Testis (tissue), 3 donors: ENCODE data around the gene DHCR7. TPM values are rescaled to one million over a fixed set of nuclear protein-coding genes. Genes with fewer than 3 reads are reported as not detected.

Source experiments
- DNase-seq: peaks from one replicate; pipeline ENCODE4 v3.0.0-alpha.2; 2019
- H3K27ac ChIP-seq, 2 donors: fragments of 200-600 bp; sonication (generic); one replicate each; pipeline ENCODE4 v1.5.1; 2019
- H3K27me3 ChIP-seq: fragments of 200-600 bp; sonication (generic); one replicate; pipeline ENCODE4 v1.5.1; 2019
- H3K36me3 ChIP-seq: fragments of 200-600 bp; sonication (generic); one replicate; pipeline ENCODE4 v1.5.1; 2017; ENCODE audit warnings: low read depth; ENCODE audit errors: missing control alignments
- H3K4me1 ChIP-seq: fragments of 200-600 bp; sonication (generic); one replicate; pipeline ENCODE4 v1.5.1; 2019
- H3K4me3 ChIP-seq, 2 donors: fragments of 200-600 bp; sonication (generic); one replicate each; pipeline ENCODE4 v1.5.1; 2017 to 2019
- H3K9me3 ChIP-seq: fragments of 200-600 bp; sonication (generic); one replicate; pipeline ENCODE4 v1.5.1; 2017
- POLR2A ChIP-seq: fragments of 450-650 bp; IDR thresholded peaks from one replicate; pipeline ENCODE4 v1.6.1; 2017; ENCODE audit warnings: antibody characterized with exemption, mild to moderate bottlenecking, moderate library complexity
- WGBS, 2 donors: methylation state at CpG; one replicate each; pipeline ENCODE4 v1.1.5; 2018; 5-methylcytosine and 5-hydroxymethylcytosine counted together
- intact Hi-C: fragments of 100-400 bp; cut with DNase I; formaldehyde crosslinking; loops from one replicate; pipeline ENCODE4 v1.15.1; 2023; ENCODE audit warnings: low total_unique reads
- polyA plus RNA-seq: library from polyadenylated mRNA; stranded (reverse); fragments of 350-450 nt; fragmentation: Illumina TruSeq; extraction: RNeasy Lipid Tissue Mini Kit (QIAGEN cat#74804); gene quantifications from one replicate; pipeline ENCODE4 v1.2.3, GENCODE V29; 2014; ENCODE audit warnings: low read depth, low replicate concordance; ENCODE audit not compliant: insufficient read depth
- total RNA-seq, 2 donors: library from RNA; depleted of rRNA; stranded (reverse); fragments of >200 nt; gene quantifications; one replicate each; pipeline ENCODE4 v1.2.3, GENCODE V29; 2016
- TF ChIP-seq, protein P1 (sequence below), 3 experiments: fragments of 450-650 bp in 2 of 3; fragments of 200-600 bp in 1 of 3; sonication (generic) in 1 of 3; IDR thresholded peaks; one replicate each; pipeline ENCODE4 v1.5.1; 2016 to 2019; ENCODE audit warnings: antibody characterized with exemption in 3 of 3, mild to moderate bottlenecking in 2 of 3, moderate library complexity in 1 of 3

DHCR7 gene
- total and polyA plus RNA-seq, 3 donors from 2014 or later = 54.2 to 101 (median 65.3) TPM

DNA sequence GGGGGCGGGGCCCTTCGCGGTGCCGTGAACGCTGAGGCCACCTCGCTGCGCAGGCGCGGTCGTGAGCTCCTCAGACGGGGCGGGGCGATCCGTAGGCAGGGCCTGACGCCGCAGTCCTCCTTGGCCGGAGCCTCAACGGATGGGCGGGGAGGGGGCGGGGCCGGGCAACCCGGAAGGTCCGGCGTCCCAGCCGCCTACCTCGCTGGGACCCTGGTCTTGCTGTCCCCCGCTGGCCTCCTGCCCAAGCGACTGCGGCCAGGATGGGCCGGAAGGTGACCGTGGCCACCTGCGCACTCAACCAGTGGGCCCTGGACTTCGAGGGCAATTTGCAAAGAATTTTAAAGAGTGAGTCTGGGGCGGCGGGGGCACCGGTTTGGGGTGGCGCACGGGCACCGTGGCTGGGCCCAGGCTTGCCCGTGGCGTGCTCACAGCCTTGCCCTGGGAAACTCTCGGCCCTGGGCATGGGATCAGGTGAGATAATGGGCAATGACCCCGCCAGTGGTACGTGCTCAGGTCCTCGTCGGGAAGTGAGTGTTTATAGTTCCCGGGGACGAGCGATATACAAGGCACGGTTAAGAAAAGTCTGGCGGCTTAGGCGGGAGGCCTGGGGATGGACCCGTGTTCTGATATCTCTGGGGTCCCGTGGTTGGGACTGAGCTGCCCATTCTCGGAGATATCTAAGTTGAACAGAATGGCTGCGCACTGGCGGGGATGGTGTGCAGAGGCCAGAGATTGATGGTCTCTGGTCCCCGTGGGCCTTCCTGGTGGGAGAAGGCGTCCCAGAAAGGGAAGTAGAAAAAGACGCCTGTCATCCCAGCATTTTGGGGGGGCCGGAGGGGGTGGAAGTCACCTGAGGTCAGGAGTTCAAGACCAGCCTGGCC is 5.1 kb upstream of the DHCR7 start, which contains the start of gene NADSYN1:
Gene NADSYN1, plus strand, starts transcription at position 167 of the 881 bp plus-strand sequence. Its CDS starts 94 bp downstream, at position 261.
- Histone ChIP-seq H3K27me3 (no peaks in the 10 kb centered on the region), H3K4me1 (peaks cover 15% of the 10 kb centered on the region), H3K27ac (peak within 1 kb of the TSS in 1 of 2 donors; percentile 71), H3K36me3 (no peaks in the 10 kb centered on the region), H3K4me3 (peak within 1 kb of the TSS; percentile 76 to 86), H3K9me3 (no peaks in the 10 kb centered on the region)
- peak; percentile 98 for DNase-seq
- WGBS, 2 donors = 2 to 4% methylated on average over 17 to 55 of the region's 61 CpGs
- intact Hi-C loops = no loop called here
- TF ChIP-seq, protein P1, sequence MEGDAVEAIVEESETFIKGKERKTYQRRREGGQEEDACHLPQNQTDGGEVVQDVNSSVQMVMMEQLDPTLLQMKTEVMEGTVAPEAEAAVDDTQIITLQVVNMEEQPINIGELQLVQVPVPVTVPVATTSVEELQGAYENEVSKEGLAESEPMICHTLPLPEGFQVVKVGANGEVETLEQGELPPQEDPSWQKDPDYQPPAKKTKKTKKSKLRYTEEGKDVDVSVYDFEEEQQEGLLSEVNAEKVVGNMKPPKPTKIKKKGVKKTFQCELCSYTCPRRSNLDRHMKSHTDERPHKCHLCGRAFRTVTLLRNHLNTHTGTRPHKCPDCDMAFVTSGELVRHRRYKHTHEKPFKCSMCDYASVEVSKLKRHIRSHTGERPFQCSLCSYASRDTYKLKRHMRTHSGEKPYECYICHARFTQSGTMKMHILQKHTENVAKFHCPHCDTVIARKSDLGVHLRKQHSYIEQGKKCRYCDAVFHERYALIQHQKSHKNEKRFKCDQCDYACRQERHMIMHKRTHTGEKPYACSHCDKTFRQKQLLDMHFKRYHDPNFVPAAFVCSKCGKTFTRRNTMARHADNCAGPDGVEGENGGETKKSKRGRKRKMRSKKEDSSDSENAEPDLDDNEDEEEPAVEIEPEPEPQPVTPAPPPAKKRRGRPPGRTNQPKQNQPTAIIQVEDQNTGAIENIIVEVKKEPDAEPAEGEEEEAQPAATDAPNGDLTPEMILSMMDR (IDR thresholded peaks at IDR 0.05) = no peak
- no peak for TF ChIP-seq POLR2A

DNA sequence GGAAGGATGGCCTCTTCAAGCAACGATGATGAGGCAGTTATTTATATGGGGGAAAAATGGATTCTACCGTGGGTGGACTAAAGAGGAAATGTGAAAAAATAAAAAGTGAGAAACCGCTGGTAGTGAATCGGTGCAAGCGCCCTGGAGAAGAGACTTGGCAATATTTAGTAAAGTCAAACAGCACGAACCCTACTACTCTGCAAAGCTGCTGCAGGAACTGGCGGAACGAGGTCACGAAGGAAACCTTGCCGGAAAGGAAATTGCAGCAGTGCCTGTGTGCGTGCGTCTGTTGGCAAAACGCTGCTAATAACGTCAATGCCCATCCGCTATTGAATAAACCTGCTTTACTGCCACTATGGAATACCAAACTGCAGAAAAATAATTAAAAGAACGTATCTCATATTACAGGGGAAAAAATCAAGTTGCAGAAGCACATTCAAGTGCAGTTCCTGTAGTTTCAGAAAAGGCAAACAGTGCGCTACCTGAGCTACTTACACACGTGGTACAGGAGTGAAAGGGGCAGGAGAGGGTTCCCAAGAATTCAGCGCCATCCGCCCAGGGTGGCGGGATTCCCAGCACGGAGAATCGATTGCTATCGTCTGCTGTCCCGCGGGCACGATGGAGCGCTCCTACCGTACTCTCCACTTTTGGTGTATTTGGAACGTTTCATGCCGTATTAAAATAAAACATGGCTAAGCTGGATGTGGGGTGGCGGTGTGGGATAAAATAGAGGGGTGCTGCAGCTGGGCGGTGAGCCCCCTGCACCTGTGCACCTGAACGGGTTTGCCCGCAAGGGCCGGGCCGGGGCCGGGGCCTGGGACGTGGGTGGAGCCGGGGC is 4.2 kb upstream of the DHCR7 start:
- peak overlapping the region; percentile 76 to 86 for H3K4me3 ChIP-seq
- no peaks in the 10 kb centered on the region for H3K36me3 ChIP-seq
- H3K27me3 ChIP-seq = no peaks in the 10 kb centered on the region
- peak overlapping the region in 1 of 2 donors; percentile 71 for H3K27ac ChIP-seq
- WGBS, 2 donors = 3 to 5% methylated on average over 33 to 39 of the region's 40 CpGs
- no peak for TF ChIP-seq POLR2A
- TF ChIP-seq, protein P1 (IDR thresholded peaks at IDR 0.05) = no peak
- intact Hi-C loops = no loop called here
- H3K9me3 ChIP-seq = no peaks in the 10 kb centered on the region
- H3K4me1 ChIP-seq = peaks cover 18% of the 10 kb centered on the region
- DNase-seq = peak; percentile 59

DNA sequence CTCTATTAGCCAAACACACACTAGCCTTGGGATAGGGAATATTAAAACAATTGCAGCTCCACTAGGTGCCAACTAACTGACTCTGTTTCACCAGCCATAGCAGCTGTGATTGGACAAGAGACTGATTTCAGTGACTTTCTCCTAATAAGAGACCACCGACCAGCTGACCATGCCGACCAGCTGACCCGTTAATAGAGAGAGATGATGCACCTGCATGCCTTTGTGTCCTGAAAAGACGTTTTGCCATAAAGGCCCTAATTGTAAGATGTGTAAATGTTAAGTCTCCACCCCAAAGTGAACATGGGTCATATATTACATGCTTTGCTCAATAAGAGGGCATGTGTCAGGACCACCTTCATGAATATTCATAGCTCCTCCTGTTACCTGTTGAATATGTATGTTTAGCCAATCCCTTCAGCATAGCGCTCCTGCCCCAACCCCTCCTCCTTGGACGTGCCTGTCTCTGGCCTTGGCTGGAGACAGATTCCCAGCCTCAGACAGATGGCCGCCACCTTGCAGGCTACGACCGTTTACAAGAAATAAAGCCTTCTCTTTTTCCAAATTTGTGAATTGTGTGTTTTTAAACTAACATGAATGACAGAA is 3.5 kb upstream of the DHCR7 start:
- H3K4me1 ChIP-seq = peaks cover 23% of the 10 kb centered on the region
- 43 to 47% methylated on average over 9 of the region's 9 CpGs for WGBS, 2 donors
- H3K27me3 ChIP-seq = no peaks in the 10 kb centered on the region
- intact Hi-C loops = no loop called here
- no peaks in the 10 kb centered on the region for H3K36me3 ChIP-seq
- peak; percentile 62 for DNase-seq
- peak overlapping the region in 1 of 2 donors; percentile 71 for H3K27ac ChIP-seq
- H3K4me3 ChIP-seq = peak overlapping the region in 1 of 2 donors; percentile 86
- H3K9me3 ChIP-seq = no peaks in the 10 kb centered on the region
- TF ChIP-seq POLR2A = no peak
- TF ChIP-seq, protein P1 (IDR thresholded peaks at IDR 0.05) = no peak

DNA sequence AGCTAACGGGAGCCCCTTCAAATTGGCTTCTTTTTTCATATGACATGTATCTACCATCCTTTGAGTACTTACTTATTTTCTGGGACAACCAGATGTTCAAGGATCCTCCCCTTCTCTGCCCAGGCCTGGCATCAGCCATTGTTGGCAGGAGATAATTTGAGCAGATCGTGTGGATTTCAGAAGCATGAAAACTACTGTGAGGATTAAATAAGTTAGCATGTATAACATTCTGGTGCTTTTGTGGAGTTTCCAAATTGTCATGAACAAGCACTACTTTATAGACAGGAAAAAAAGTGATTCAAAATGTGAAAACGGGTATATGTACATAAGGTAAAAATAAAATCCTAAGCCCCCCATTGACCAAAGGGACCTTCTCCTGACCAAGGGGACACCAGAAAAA is 2.7 kb upstream of the DHCR7 start:
- TF ChIP-seq POLR2A = no peak
- TF ChIP-seq, protein P1 (IDR thresholded peaks at IDR 0.05) = no peak
- no peaks in the 10 kb centered on the region for H3K9me3 ChIP-seq
- H3K27ac ChIP-seq = no peak overlapping the region
- 86 to 89% methylated on average over 3 of the region's 3 CpGs for WGBS, 2 donors
- H3K27me3 ChIP-seq = no peaks in the 10 kb centered on the region
- DNase-seq = no peak
- no peaks in the 10 kb centered on the region for H3K36me3 ChIP-seq
- no peak overlapping the region for H3K4me3 ChIP-seq
- H3K4me1 ChIP-seq = peaks cover 23% of the 10 kb centered on the region
- intact Hi-C loops = no loop called here
